HUES48 (cell line): ENCODE measurements around the gene HEXD.
"Not testable (repeated sequence)": the region's sequence is repeated elsewhere in the genome, so short reads cannot be mapped to it uniquely, and the experiment has no call there.

Source experiments
- H3K27ac ChIP-seq: one replicate; pipeline ENCODE4 v1.7.0; 2013; ENCODE audit warnings: low read depth, low read length, inconsistent platforms
- H3K27me3 ChIP-seq: 2 replicates; pipeline ENCODE4 v1.6.1; 2013; ENCODE audit warnings: mild to moderate bottlenecking, low read length; ENCODE audit not compliant: control insufficient read depth, insufficient read depth
- H3K36me3 ChIP-seq: 2 replicates; pipeline ENCODE4 v1.6.1; 2013; ENCODE audit warnings: low read length; ENCODE audit not compliant: control insufficient read depth, insufficient read depth
- H3K4me1 ChIP-seq: 2 replicates; pipeline ENCODE4 v1.6.1; 2013; ENCODE audit warnings: mild to moderate bottlenecking, low read length; ENCODE audit not compliant: control insufficient read depth, insufficient read depth
- H3K4me3 ChIP-seq: 2 replicates; pipeline ENCODE4 v1.5.1; 2013; ENCODE audit warnings: mild to moderate bottlenecking, low read depth, low read length
- H3K9ac ChIP-seq: 2 replicates; pipeline ENCODE4 v1.6.1; 2013; ENCODE audit warnings: mild to moderate bottlenecking, low read depth, low read length, moderate library complexity
- H3K9me3 ChIP-seq: 2 replicates; pipeline ENCODE4 v1.6.1; 2013; ENCODE audit warnings: low read length; ENCODE audit not compliant: control insufficient read depth, insufficient read depth

Gene HEXD

GRCh38 chr17:82375359-82376041, 42.6 kb upstream of the HEXD start:
- no peaks in the 10 kb centered on the region for H3K9me3 ChIP-seq
- H3K27me3 ChIP-seq: peaks cover 53% of the 10 kb centered on the region
- H3K4me3 ChIP-seq: no peak overlapping the region
- no peak overlapping the region for H3K27ac ChIP-seq
- no peaks in the 10 kb centered on the region for H3K4me1 ChIP-seq
- no peak overlapping the region for H3K9ac ChIP-seq
- no peaks in the 10 kb centered on the region for H3K36me3 ChIP-seq

- H3K9me3 ChIP-seq: no peaks in the 10 kb centered on the region
- H3K36me3 ChIP-seq: no peaks in the 10 kb centered on the region
- no peak overlapping the region for H3K9ac ChIP-seq
- no peak overlapping the region for H3K4me3 ChIP-seq
- no peaks in the 10 kb centered on the region for H3K4me1 ChIP-seq
- H3K27me3 ChIP-seq: peaks cover 47% of the 10 kb centered on the region
- no peak overlapping the region for H3K27ac ChIP-seq
Measured at GRCh38 chr17:82376042-82376730, 42.0 kb upstream of the HEXD start.

DNA sequence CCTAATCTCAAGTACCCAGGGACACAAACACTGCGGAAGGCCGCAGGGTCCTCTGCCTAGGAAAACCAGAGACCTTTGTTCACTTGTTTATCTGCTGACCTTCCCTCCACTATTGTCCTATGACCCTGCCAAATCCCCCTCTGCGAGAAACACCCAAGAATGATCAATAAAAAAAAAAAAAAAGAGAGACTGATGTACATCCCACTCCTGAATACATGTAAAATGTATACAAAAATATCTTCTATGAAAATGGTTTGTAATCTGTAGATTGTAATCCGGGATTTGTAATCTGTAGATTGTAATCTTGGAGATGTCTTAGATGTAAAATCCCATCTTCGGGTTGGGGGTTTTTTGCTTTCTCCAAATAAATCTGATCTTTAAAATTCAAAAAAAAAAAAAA, 40.9 kb upstream of the HEXD start:
- H3K9ac ChIP-seq, H3K27ac ChIP-seq, H3K36me3 ChIP-seq, H3K4me1 ChIP-seq, H3K4me3 ChIP-seq, H3K9me3 ChIP-seq: not testable (repeated sequence)
- H3K27me3 ChIP-seq: peaks cover 36% of the 10 kb centered on the region

DNA sequence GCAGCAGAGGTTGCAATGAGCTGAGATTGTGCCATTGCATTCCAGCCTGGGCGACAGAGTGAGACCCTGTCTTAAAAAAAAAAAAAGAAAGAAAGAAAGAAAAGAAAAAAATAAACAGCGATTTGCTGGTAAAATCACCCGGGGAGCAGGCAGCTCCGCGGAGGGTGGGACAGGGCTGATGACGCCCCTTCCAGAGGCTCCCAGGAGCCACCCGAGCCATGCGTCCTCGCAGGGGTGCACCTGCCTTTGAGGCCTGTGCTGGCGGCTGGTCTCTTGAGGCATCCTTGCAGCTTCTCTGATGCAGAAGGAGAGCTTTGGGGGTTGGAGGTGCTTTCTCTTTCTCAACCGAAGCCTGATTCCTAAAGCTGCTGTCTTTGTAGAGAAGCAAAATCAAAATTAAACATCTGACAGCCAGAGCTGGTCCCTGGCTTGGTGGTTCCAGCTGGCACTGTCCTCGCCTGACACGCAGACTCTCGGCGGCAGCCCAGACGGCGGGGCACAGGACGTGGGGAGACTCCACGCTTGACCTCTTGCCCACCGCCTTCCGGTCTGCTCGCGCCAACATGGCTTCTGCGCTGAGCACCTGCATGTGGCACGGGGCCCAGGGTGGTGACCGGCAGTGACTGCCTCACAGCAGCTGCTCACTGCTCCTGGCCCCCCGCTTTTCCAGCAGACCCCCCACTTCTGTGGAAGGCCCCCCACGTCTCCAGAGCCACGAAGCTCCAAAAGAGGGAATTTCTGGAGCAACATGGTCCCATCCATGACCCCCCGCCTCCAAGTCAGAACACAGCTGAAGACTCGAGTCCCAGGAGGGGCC, 40.0 kb upstream of the HEXD start:
- H3K36me3 ChIP-seq: no peaks in the 10 kb centered on the region
- no peaks in the 10 kb centered on the region for H3K9me3 ChIP-seq
- H3K9ac ChIP-seq: no peak overlapping the region
- no peaks in the 10 kb centered on the region for H3K4me1 ChIP-seq
- H3K27me3 ChIP-seq: peaks cover 27% of the 10 kb centered on the region
- no peak overlapping the region for H3K27ac ChIP-seq
- H3K4me3 ChIP-seq: no peak overlapping the region

- peaks cover 22% of the 10 kb centered on the region for H3K27me3 ChIP-seq
- no peaks in the 10 kb centered on the region for H3K9me3 ChIP-seq
- no peak overlapping the region for H3K27ac ChIP-seq
- H3K9ac ChIP-seq: no peak overlapping the region
- H3K4me3 ChIP-seq: no peak overlapping the region
- no peaks in the 10 kb centered on the region for H3K36me3 ChIP-seq
- no peaks in the 10 kb centered on the region for H3K4me1 ChIP-seq
Measured at GRCh38 chr17:82378741-82379021, 39.5 kb upstream of the HEXD start.

- Histone ChIP-seq H3K36me3 (no peaks in the 10 kb centered on the region), H3K4me3 (no peak overlapping the region), H3K27ac (no peak overlapping the region), H3K9me3 (no peaks in the 10 kb centered on the region), H3K9ac (no peak overlapping the region), H3K4me1 (no peaks in the 10 kb centered on the region), H3K27me3 (0 out of 2 replicates have a peak, but pooled peaks cover under 1% of the 10 kb centered on the region)
Measured at GRCh38 chr17:82380860-82381702, 37.1 kb upstream of the HEXD start.

DNA sequence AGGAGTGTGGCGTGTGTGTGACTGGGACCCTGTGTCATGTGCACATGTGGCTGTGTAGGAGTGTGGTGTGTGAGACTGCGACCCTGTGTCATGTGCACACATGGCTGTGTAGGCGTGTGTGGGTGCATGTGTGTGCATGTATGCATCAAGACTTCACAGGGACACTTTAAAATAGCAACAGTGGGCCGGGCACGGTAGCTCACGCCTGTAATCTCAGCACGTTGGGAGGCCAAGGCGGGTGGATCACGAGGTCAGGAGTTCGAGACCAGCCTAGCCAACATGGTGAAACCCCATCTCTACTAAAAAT, 36.5 kb upstream of the HEXD start:
- not testable (repeated sequence) for H3K4me3 ChIP-seq, H3K27me3 ChIP-seq, H3K27ac ChIP-seq, H3K4me1 ChIP-seq, H3K9ac ChIP-seq, H3K36me3 ChIP-seq, H3K9me3 ChIP-seq

DNA sequence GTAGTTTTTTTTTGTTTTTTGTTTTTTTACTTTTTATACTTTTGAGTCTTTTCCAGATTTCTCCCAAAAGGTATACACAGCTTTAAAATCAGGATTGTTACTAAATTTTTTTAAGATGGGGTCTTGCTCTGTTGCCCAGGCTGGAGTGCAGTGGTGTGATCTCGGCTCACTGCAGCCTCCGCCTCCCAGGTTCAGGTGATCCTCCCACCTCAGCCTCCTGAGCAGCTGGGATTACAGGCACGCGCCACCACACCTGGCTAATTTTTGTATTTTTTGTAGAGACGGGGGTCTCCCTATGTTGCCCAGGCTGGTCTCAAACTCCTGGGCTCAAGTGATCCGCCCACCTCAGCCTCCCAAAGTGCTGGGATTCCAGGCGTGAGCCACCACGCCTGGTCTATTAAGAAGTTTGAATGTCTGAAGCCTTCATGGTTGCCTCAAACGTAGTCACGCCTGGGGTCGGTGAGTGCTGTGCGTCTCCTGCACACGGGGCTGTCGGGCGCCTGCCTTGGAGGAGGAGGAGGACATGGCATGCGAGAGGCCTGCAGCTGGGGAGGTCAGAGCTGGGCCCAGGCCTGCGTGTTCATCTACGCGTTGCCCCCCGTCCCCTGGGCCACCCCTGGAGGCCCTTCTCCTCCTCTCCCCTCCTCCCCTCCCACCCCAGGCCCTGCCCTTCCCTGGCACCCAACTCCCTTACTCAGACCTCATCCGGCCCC, 35.8 kb upstream of the HEXD start:
- not testable (repeated sequence) for H3K9ac ChIP-seq, H3K9me3 ChIP-seq, H3K27me3 ChIP-seq, H3K4me1 ChIP-seq, H3K4me3 ChIP-seq, H3K27ac ChIP-seq, H3K36me3 ChIP-seq

DNA sequence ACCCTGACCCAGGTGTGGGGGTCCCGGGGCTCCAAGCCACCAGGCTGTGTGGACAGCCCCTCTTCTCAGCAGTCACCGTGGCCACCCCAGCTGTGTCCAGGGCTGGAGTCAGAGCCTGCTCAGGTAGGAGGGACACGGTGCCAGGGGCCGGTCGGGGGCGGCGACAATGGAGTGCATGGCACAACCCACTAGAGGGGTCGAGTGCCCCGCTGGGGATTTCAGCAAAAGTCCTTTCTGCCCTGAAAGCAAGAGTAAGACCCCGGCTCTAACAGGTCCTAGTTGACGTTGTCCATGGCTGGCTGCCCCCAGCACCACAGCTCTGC, 35.3 kb upstream of the HEXD start:
- no peaks in the 10 kb centered on the region for H3K4me1 ChIP-seq
- no peaks in the 10 kb centered on the region for H3K27me3 ChIP-seq
- H3K27ac ChIP-seq: no peak overlapping the region
- H3K9me3 ChIP-seq: no peaks in the 10 kb centered on the region
- no peak overlapping the region for H3K4me3 ChIP-seq
- no peak overlapping the region for H3K9ac ChIP-seq
- H3K36me3 ChIP-seq: no peaks in the 10 kb centered on the region

GRCh38 chr17:82383411-82383810, 34.7 kb upstream of the HEXD start:
- H3K4me1 ChIP-seq: no peaks in the 10 kb centered on the region
- H3K27ac ChIP-seq: no peak overlapping the region

More at GRCh38 chr17:82383411-82383810, 34.7 kb upstream of the HEXD start:
- Histone ChIP-seq H3K36me3 (no peaks in the 10 kb centered on the region), H3K9ac (no peak overlapping the region), H3K27me3 (no peaks in the 10 kb centered on the region), H3K9me3 (no peaks in the 10 kb centered on the region), H3K4me3 (no peak overlapping the region)
